Superior temporal gyrus (tissue), 1 donor: ENCODE data around the gene UBE2QL1.

Source experiments
- DNase-seq: peaks from one replicate; pipeline ENCODE4 v3.0.0-alpha.2; 2016; ENCODE audit errors: extremely low spot score

The UBE2QL1 gene

DNA sequence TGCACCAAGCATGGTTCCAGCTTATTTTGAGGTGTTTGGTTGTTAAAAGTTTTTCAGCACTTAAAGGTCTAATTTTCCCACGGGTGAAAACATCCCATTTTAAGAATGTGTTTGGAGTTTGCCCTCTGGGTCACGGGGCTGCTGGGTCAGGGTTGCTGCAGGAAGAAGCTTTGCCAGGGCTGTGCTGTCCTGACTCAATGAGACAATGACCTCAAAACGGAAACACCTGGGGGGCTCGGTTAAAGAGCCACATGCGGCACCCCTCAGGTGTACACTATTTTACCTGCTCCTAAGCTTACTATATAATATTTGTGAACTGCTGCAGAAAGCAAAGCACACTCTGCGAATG, 27.6 kb downstream of the UBE2QL1 start:
- no peak for DNase-seq

GRCh38 chr5:6478793-6479192, 30.1 kb downstream of the UBE2QL1 start:
- no peak for DNase-seq

- DNase-seq: no peak
Observed at GRCh38 chr5:6480133-6481051, 31.7 kb downstream of the UBE2QL1 start.

GRCh38 chr5:6482735-6483134, 34.1 kb downstream of the UBE2QL1 start:
- no peak for DNase-seq

GRCh38 chr5:6483880-6484382, 35.3 kb downstream of the UBE2QL1 start:
- no peak for DNase-seq

DNA sequence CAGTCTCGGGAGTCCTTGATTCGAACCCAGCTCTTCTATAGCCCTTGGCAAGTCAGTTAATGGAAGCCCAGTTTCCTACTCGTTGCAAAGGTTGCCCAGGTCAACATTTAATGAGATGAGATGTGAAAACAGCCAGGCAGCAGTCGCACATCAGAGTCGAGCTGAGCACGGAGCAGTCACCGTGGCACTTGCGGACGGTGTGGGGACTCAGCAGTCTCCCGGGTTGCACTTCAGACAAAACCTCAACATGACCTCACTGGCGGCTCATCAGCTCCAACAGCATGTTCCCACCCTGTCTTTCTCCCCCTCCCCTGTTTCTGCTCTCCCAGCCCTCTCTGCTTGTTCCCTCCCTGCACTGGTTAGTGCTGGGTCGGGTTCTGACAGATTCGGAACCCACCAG, 35.8 kb downstream of the UBE2QL1 start:
- DNase-seq: no peak

- DNase-seq: no peak
Observed at GRCh38 chr5:6484899-6485298, 36.2 kb downstream of the UBE2QL1 start.

- DNase-seq: no peak
Observed at GRCh38 chr5:6485441-6485840, 36.8 kb downstream of the UBE2QL1 start.

- no peak for DNase-seq
Observed at GRCh38 chr5:6486074-6486473, 37.4 kb downstream of the UBE2QL1 start.

- no peak for DNase-seq
Observed at GRCh38 chr5:6487081-6487480, 38.4 kb downstream of the UBE2QL1 start.

GRCh38 chr5:6488021-6488420, 39.4 kb downstream of the UBE2QL1 start:
- peak; percentile 96 for DNase-seq

- no peak for DNase-seq
Observed at GRCh38 chr5:6489643-6490185, 41.1 kb downstream of the UBE2QL1 start.

- no peak for DNase-seq
Observed at GRCh38 chr5:6490246-6490645, 41.6 kb downstream of the UBE2QL1 start.

DNA sequence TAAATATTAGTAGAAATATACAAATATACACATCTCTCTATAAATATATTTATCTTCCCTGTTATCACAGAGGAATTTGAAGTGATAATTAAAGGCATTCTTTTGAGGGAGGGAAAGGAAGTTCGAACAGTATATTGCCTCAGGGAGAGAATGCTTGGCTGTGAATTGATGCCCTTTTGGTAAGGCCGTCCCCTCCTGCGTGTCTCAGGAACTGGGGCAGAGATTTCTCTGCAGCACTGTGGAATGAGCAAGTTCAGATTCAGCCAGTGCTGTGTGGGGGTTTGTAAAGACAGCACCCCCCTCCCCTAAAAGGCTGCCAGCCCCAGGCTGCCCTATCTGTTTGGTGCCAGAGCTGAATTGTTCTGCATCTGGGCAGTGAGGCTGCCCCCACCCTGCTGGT, 42.0 kb downstream of the UBE2QL1 start:
- DNase-seq: no peak

DNA sequence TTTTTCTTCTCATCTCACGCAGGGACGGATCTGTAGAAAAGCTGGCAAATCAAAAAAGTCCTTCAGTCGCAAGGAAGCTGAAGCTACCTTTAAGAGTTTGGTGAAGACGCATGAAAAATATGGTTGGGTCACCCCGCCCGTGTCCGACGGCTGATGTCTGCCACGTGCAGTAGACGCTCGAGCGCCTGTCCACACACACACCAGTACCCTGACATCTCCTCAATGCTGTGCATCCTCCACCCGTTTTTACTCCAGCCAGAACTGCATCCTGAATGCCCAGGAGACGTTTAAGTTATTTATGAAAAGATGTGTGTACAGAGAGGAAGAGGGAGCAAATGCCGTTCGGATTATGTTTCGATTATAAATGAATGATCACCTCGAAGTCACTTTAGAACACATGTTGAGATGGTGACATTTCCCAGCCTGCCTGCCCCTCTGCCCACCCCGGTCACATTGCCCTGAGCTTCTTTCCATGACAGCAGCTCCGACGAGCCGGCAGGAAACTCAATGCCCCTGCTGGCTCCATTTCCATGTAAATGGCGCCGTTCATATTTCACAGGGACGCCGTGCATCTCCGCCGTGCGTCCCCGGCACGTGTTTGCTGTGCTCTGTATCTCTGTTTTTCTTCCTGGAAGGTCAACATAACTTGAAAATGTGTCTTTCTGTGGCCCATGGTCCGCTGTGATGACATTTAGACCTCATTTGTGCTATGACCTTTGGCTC, 42.7 kb downstream of the UBE2QL1 start:
- no peak for DNase-seq

- DNase-seq: no peak
Observed at GRCh38 chr5:6491919-6492290, 43.2 kb downstream of the UBE2QL1 start.

DNA sequence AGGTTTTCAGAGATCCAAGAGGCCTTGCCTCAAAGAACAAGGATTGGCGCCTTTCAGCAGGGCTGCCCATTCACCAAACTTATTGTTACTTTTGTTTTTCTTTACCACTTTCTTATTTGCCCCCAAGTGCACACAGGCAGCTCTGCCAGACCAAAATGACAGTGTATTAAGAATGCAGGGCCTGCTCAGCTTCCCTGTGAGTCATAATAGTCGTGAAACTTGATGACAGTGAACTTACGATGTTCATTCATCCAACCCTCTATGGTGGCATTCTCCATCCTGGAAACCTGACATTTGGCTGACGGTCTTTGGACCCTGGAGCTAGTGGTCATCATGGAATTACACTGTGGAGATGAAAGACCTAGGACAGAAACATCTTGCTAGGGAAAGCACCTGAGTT, 44.3 kb downstream of the UBE2QL1 start:
- no peak for DNase-seq

DNA sequence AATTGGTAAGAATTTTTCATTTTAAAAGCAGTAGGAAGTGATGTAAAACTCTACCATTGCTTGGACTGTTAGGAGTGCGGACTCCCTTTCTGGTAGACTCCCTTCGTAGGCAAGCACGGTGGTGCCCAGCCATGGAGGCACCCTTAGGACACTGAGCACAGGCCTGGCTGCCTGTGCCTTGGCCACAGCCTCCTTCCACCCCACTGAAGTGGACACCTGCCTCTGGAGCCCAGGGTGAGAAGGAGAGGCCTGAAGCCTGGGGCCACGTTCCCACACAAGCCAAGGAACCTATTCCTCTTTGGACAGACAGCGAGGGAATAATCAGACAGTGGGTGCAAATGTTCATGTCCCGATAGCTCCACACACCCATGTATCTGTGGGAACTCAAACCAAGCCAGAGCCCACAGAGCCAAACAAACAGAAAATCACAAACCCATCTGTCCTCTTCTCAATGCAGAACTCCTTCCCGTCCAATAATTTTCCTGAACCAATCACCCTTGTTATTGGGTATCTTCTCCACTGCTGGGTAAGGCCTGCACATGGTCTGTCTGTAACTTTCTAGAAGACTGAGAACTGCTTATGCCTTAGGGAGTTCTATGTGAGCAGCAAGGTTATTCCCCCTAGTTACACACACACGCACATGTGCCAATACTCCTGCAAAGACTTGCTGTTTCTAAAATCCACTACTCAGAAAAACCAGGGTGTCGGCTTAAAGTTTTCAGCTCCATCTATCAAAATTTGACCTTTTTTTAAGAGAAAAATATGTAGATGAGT, 45.2 kb downstream of the UBE2QL1 start:
- DNase-seq: no peak

DNA sequence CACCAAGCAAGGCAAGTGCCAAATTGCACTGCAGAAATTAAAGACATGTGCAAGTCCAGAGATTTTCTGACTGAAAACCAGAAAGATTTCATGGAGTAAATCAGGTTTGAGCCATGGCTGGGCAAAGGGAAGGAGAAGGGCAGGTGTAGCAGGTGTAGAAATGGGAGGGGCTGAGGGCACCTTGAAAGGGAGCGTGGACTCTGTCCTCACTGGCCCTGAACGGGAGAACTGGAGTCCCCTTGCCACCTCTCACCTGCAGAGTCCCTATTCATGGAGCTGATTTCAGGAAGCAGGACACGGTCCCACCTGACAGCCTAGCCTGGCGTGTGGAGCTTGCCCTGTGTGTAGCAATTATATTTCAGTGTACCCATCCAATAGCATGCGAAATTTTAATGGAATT, 46.3 kb downstream of the UBE2QL1 start:
- no peak for DNase-seq

DNA sequence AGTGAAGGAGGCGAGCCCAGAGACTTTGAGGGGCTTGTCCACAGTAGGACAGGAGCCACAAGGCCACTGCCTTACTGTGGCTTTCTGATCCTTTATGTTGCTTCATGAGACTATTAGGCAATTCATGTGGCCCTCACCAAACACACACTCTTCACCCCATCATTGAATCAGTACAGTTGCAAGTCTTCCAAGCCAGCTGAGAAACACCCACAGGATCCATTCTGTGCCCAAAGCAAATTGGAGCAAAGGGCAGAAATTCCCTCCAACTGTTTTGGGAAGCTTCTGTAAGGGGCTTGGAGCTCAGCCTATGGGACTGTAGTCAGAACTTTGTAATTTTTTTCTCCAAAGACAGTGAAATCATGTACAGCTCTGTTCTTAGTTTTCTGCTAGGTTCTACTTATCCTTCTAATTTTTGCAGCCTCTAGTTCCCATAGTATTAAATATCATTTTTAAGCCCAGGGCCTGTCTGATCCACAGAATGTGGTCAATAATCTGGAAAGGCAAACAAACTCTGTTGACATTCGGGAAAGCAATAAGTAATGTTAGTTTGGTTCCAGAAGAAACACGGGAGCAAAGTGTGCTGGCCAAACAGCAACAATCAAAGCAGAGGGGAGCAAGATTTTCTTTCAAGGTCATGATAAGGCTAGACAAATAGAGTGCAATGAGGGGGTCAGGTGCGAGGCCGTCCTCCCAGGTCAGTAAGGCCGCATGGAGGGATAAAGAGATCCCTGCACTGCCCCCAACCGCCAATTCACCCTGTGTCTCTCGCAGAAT, 47.0 kb downstream of the UBE2QL1 start:
- DNase-seq: no peak

- DNase-seq: no peak
Observed at GRCh38 chr5:6496207-6496584, 47.5 kb downstream of the UBE2QL1 start.
